Tibial nerve (tissue), 4 donors: ENCODE results near the gene NEU2. TPM values are rescaled to one million over a fixed set of nuclear protein-coding genes. Genes with fewer than 3 reads are reported as not detected.

Experiments
- DNase-seq, 2 donors: peaks; one replicate each; pipeline ENCODE4 v3.0.0-alpha.2; 2019; ENCODE audit warnings: low spot score in 2 of 2
- H3K27ac ChIP-seq, 4 donors: fragments of 200-600 bp; sonication (generic) in 3 of 4; one replicate each; pipeline ENCODE4 v1.5.1; 2017 to 2019; ENCODE audit warnings: mild to moderate bottlenecking in 1 of 4
- H3K27me3 ChIP-seq, 2 donors: fragments of 200-600 bp; sonication (generic) in 1 of 2; one replicate each; pipeline versions ENCODE4 v1.5.1 to v1.6.0; 2017 to 2019
- H3K36me3 ChIP-seq, 3 donors: fragments of 200-600 bp; sonication (generic); one replicate each; pipeline ENCODE4 v1.5.1; 2018 to 2019
- H3K4me1 ChIP-seq, 4 donors: fragments of 200-600 bp; sonication (generic) in 3 of 4; one replicate each; pipeline ENCODE4 v1.5.1; 2017 to 2019
- H3K4me3 ChIP-seq, 4 donors: fragments of 200-600 bp; sonication (generic) in 3 of 4; one replicate each; pipeline ENCODE4 v1.5.1; 2017 to 2019; ENCODE audit warnings: mild to moderate bottlenecking in 1 of 4, moderate library complexity in 1 of 4
- H3K9me3 ChIP-seq, 4 donors: fragments of 200-600 bp; sonication (generic) in 3 of 4; one replicate each; pipeline ENCODE4 v1.5.1; 2017 to 2019
- CTCF ChIP-seq, 5 experiments: fragments of 200-600 bp in 3 of 5; fragments of 450-650 bp in 2 of 5; sonication (generic) in 3 of 5; IDR thresholded peaks; one replicate each; pipeline ENCODE4 v1.5.1; 2016 to 2019; ENCODE audit warnings: antibody characterized with exemption in 5 of 5, mild to moderate bottlenecking in 3 of 5, moderate library complexity in 2 of 5
- EP300 ChIP-seq, 2 donors: sonication (generic); formaldehyde crosslinking; IDR thresholded peaks; one replicate each; pipeline ENCODE4 v1.6.1; 2017; ENCODE audit warnings: antibody characterized with exemption in 2 of 2, mild to moderate bottlenecking in 1 of 2
- POLR2A ChIP-seq, 2 donors: fragments of 450-650 bp; IDR thresholded peaks; one replicate each; pipeline ENCODE4 v1.6.1; 2017; ENCODE audit warnings: antibody characterized with exemption in 2 of 2, mild to moderate bottlenecking in 2 of 2, moderate library complexity in 2 of 2
- WGBS, 2 donors: methylation state at CpG; one replicate each; pipeline ENCODE4 v1.1.5; 2018; 5-methylcytosine and 5-hydroxymethylcytosine counted together
- total RNA-seq, 4 donors: library from RNA; depleted of rRNA; stranded (reverse); fragments of >200 nt; gene quantifications; one replicate each; pipeline ENCODE4 v1.1.0, GENCODE V29; 2016

The NEU2 gene
- total RNA-seq, 4 donors from 2014 or later = not detected

GRCh38 chr2:233000886-233001750 is 31.4 kb upstream of the NEU2 start:
- WGBS, 2 donors = 89 to 93% methylated on average over 16 to 20 of the region's 20 CpGs

DNA sequence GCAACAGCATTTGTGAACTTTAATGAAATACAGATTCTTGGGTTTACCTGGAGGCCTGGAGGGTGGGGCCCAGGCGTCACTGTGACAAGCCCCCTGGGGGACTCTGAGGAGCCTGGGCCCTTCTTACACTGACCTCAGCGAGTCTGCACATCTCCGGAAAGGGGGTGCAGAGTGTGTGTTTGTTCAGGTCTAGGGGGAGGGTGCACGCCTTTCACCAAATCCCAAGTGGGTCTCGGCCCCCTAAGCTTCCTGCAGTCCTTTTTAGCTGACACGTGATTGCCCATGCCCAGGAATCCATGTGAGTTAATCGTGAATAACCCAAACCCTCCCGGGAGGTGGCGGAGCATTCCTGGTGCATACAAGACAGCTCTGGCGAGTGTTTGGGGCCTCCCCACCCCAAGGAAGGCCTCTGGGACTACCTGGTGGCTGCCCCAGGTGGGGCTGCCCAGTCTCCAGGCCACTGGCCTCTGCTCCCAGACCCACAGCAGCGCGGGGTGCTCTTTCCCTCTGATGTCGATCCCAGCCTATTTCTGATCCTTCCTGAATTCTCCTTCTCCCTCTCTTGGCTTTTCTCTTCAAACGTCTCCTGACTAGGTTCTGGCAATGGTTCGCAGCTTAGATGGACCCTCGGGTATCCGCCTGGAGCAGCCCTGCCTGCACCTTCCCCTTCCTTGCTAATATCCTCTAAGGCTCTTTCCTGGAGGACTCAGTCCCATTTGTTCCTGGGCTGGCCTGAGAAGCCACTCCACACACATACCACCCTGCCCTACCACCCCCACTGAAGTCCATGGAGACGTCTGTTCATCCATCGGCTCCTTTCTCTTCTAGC is 29.4 kb upstream of the NEU2 start:
- TF ChIP-seq CTCF (IDR thresholded peaks at IDR 0.05) = no peak
- TF ChIP-seq EP300 (IDR thresholded peaks at IDR 0.05) = no peak
- no peak for TF ChIP-seq POLR2A (IDR thresholded peaks at IDR 0.05)
- 82 to 83% methylated on average over 18 to 19 of the region's 19 CpGs for WGBS, 2 donors
- H3K4me1 ChIP-seq = peaks cover 0 to 6% (median 0%) of the 10 kb centered on the region in 4 donors
- no peak overlapping the region for H3K4me3 ChIP-seq
- H3K9me3 ChIP-seq = no peaks in the 10 kb centered on the region
- H3K27ac ChIP-seq = no peak overlapping the region
- DNase-seq = no peak
- H3K36me3 ChIP-seq = no peaks in the 10 kb centered on the region
- no peaks in the 10 kb centered on the region for H3K27me3 ChIP-seq

More at GRCh38 chr2:233000886-233001750, 31.4 kb upstream of the NEU2 start:
- TF ChIP-seq EP300 (IDR thresholded peaks at IDR 0.05) (no peak), CTCF (IDR thresholded peaks at IDR 0.05) (no peak), POLR2A (IDR thresholded peaks at IDR 0.05) (no peak)
- H3K9me3 ChIP-seq = no peaks in the 10 kb centered on the region
- H3K27me3 ChIP-seq = no peaks in the 10 kb centered on the region
- no peak overlapping the region for H3K4me3 ChIP-seq
- no peaks in the 10 kb centered on the region for H3K4me1 ChIP-seq
- DNase-seq = no peak
- H3K36me3 ChIP-seq = no peaks in the 10 kb centered on the region
- H3K27ac ChIP-seq = no peak overlapping the region

- H3K27ac ChIP-seq = no peak overlapping the region
- no peaks in the 10 kb centered on the region for H3K9me3 ChIP-seq
- H3K4me1 ChIP-seq = peaks cover 0 to 6% (median 0%) of the 10 kb centered on the region in 4 donors
- 61 to 73% methylated on average over 8 to 9 of the region's 9 CpGs for WGBS, 2 donors
- no peak overlapping the region for H3K4me3 ChIP-seq
- DNase-seq = no peak
- no peaks in the 10 kb centered on the region for H3K27me3 ChIP-seq
- TF ChIP-seq CTCF (IDR thresholded peaks at IDR 0.05) (no peak), EP300 (IDR thresholded peaks at IDR 0.05) (no peak), POLR2A (IDR thresholded peaks at IDR 0.05) (no peak)
- H3K36me3 ChIP-seq = no peaks in the 10 kb centered on the region
Measured at GRCh38 chr2:233003658-233004555, 28.6 kb upstream of the NEU2 start.

- Histone ChIP-seq H3K36me3 (no peaks in the 10 kb centered on the region), H3K9me3 (no peaks in the 10 kb centered on the region), H3K27ac (no peak overlapping the region), H3K27me3 (no peaks in the 10 kb centered on the region), H3K4me1 (peaks cover 0 to 6% (median 0%) of the 10 kb centered on the region in 4 donors), H3K4me3 (no peak overlapping the region)
- DNase-seq = no peak
- no peak for TF ChIP-seq CTCF (IDR thresholded peaks at IDR 0.05)
- no peak for TF ChIP-seq EP300 (IDR thresholded peaks at IDR 0.05)
- TF ChIP-seq POLR2A (IDR thresholded peaks at IDR 0.05) = no peak
- 91 to 95% methylated on average over 4 to 6 of the region's 6 CpGs for WGBS, 2 donors
Measured at GRCh38 chr2:233005096-233005495, 27.4 kb upstream of the NEU2 start.
